ENCODE data around the gene MID1.

DNA sequence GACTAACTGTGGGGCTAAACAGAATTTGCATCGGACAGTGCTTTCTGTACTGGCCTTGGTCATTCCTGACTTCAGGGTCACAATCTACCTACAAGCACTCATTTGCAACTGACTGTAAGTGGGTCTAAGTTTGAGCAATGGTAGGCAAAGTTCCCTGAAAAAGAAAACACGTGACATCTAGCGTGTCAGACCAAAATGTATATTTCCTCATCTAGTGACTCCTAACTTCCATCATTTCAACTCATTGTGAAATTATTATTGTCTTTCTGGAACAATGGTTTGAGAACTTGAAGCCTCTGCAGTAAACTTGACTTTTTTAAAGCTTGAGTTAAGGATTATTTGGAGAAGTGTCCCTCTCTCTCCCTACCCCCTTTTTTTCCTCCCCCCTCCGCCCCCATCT, 113.6 kb downstream of the MID1 start:
- TF ChIP-seq, protein P1, sequence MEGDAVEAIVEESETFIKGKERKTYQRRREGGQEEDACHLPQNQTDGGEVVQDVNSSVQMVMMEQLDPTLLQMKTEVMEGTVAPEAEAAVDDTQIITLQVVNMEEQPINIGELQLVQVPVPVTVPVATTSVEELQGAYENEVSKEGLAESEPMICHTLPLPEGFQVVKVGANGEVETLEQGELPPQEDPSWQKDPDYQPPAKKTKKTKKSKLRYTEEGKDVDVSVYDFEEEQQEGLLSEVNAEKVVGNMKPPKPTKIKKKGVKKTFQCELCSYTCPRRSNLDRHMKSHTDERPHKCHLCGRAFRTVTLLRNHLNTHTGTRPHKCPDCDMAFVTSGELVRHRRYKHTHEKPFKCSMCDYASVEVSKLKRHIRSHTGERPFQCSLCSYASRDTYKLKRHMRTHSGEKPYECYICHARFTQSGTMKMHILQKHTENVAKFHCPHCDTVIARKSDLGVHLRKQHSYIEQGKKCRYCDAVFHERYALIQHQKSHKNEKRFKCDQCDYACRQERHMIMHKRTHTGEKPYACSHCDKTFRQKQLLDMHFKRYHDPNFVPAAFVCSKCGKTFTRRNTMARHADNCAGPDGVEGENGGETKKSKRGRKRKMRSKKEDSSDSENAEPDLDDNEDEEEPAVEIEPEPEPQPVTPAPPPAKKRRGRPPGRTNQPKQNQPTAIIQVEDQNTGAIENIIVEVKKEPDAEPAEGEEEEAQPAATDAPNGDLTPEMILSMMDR (IDR thresholded peaks at IDR 0.05) = no peak
- TF ChIP-seq EP300 (IDR thresholded peaks at IDR 0.05) = no peak

All from suprapubic skin (tissue), 3 donors.